ENCODE data around the gene PI4KB.
A peak's percentile ranks its signal among the peaks of the same experiment; 100 is the strongest.
"Not testable (repeated sequence)": the region's sequence is repeated elsewhere in the genome, so short reads cannot be mapped to it uniquely, and the experiment has no call there.

The PI4KB gene

DNA sequence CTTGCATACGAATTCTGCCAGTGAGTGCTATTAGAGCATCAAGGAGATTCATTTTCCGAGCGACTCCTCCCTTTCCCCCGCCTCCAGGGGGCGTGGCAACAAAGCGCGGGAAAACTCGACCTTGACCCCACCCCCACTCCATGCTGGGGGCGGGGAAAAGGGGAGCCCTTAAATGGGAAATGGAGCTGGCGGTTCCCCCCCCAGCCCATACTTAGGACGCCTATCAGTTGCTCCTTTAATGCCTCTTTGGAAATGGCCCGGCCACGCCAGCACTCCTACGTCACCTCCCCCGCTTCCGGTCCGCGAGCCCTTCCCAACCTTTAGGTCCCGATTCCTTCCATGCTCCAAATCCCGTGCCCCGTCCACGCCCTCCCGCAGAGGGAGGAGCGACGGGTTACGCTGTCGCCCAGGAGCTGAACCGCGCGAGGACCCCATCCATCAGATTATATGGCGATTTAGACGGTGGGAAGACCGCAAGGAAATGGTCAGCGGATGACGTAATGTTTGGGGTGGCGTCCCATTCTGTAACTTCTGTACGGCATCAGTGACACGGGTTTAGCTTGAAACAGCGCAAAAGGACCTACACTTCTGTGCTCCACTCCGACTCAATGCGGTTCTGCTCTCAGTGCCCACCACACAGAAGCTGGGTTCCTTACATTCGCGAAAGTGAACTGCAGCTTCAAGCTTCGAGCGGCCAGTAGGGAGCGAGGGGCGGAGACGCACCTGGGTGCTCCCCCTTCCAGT is 45.8 kb downstream of the PI4KB start:
- DNase-seq (ENCODE audit: low read depth), result peak; percentile 94

GRCh38 chr1:151277249-151277648 is 50.0 kb downstream of the PI4KB start:
- DNase-seq (ENCODE audit: low read depth), result no peak

- not testable (repeated sequence) for DNase-seq (ENCODE audit: low read depth)
These were observed 51.9 kb downstream of the PI4KB start for GRCh38 chr1:151275341-151275740.

- DNase-seq (ENCODE audit: low read depth), result no peak
These were observed 53.2 kb downstream of the PI4KB start for GRCh38 chr1:151273924-151274466.

DNA sequence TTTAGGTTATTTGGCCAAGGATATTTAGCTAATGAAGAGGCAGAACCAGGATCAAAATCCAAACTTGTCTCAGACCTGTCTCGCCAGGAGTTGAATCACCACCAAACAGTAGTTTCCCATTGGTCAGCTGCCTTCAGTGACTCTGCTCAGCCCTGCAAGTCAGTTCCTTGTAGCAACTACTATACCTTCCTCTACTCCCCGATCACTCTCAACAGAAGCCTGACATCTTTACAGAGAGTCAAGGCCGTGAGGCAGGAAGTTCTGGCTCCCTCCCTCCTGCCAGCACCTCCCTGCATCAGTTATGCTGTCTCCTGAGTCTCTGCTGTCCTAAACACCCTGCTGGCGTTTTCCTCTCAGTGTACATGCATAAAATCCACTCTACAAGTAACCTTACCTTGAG is 59.5 kb downstream of the PI4KB start:
- no peak for DNase-seq (ENCODE audit: low read depth)

DNA sequence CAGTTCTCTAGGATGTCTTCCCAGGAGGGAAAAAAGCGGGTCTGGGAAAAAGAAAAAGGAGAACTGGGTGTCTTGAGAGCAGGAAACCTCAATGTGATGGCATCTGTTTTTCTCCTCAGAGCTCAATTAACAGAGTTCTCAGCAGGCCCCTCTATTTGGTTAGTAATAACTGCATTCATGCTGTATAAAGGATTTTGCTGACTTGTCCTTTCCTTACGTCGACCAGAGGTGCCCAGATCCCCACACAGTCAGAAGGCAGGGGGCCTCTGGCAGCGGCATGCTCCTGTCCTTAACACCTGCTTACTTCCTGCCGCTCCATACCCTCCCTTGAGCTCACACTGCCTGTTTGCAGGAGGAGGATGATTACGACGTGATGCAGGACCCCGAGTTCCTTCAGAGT is 60.4 kb downstream of the PI4KB start:
- no peak for DNase-seq (ENCODE audit: low read depth)

DNA sequence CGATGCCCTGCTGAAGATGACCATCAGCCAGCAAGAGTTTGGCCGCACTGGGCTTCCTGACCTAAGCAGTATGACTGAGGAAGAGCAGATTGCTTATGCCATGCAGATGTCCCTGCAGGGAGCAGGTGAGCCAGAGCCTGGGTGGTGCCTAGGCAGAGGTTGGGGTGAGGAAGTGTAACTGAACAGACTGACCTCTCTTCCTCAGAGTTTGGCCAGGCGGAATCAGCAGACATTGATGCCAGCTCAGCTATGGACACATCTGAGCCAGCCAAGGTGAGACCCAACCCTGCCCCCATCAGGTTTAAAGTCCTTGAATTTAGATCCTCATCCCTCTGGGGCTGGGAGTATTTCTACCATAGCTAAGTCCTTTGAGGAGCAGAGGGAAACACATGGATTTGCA is 60.9 kb downstream of the PI4KB start:
- DNase-seq (ENCODE audit: low read depth), result no peak

- DNase-seq (ENCODE audit: low read depth), result no peak
These were observed 61.6 kb downstream of the PI4KB start for GRCh38 chr1:151265446-151266236.

- no peak for DNase-seq (ENCODE audit: low read depth)
These were observed 67.9 kb downstream of the PI4KB start for GRCh38 chr1:151259351-151259750.

- DNase-seq (ENCODE audit: low read depth), result no peak
These were observed 71.8 kb downstream of the PI4KB start for GRCh38 chr1:151255381-151255780.

DNA sequence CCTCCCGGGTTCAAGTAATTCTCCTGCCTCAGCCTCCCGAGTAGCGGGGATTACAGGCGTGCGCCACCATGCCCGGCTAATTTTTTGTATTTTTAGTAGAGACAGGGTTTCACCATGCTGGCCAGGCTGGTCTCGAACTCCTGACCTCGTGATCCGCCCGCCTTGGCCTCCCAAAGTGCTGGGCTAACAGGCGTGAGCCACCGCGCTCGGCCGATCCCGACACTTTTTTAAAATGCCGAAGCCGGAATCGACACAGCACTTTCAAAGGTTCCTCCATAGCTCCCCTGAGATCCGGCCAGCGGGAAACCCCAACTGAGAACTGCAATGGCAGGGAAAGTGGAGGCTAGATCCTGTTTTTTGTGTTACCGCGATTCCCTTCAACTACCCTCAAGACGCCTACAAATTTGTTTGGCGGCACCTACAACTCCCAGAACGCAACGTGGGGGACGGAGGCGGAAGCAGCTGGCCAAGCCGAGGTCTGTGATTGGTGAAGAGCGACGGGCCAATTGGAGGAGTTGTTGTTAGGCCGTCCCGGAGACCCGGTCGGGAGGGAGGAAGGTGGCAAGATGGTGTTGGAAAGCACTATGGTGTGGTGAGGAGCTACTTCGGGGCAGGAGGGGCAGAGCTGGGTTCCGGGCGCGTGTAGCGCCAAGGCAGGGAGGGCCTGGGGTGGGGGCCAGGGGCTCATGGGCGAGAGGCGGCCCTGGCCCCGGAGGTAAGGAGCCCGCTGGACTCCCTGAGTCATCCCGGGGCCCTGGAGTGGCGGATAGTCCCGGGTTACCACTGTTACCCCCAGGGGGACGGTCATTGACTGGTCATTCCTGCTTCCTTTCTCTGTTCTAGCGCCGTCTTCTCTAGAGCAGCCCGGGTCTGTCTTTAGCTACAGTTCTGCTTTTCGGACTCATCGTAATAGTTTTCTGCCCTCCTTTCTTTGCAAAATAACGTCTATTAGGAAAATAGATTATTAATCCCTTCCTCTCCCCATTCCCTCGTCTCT is 72.7 kb downstream of the PI4KB start, which contains the start of gene PSMD4:
Gene PSMD4 (plus strand): TSS at position 518 of the 997 bp plus-strand sequence. CDS start 49 bp downstream, at position 567.
- DNase-seq (ENCODE audit: low read depth), result peak; percentile 91

DNA sequence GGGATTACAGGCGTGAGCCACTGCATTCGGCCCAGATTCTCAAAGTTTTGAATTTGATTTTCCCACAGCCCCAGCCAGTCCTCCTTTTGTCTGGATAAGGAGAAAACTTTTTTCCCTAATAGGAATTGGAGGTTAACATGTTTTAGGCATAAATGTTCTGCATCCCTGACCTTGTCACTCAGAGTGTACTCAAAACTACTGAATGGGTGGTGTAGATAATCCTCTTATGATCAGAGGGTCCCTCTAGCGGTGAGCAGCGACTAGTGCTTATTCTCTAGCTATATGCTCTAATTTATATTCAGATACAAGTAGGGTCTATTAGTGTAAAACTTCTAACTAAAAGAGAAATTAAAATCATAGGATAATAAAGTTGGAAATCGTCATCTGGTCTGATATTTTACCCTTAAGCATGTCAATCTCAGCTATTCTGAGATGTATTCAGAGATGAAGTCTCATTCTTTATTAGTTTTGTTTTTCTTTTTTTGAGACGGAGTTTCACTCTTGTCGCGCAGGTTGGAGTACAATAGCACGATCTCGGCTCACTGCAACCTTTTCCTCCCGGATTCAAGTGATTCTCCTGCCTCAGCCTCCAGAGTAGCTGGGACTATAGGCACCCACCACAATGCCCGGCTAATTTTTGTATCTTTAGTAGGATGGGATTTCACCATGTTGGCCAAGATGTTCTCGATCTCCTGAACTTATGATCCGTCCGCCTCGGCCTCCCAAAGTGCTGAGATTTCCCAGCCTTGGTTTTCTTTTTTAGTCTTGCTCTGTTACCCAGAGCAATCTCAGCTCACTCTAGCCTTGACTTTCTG is 75.4 kb downstream of the PI4KB start:
- DNase-seq (ENCODE audit: low read depth), result peak; percentile 45

GRCh38 chr1:151246786-151247185 is 80.4 kb downstream of the PI4KB start:
- DNase-seq (ENCODE audit: low read depth), result no peak

DNA sequence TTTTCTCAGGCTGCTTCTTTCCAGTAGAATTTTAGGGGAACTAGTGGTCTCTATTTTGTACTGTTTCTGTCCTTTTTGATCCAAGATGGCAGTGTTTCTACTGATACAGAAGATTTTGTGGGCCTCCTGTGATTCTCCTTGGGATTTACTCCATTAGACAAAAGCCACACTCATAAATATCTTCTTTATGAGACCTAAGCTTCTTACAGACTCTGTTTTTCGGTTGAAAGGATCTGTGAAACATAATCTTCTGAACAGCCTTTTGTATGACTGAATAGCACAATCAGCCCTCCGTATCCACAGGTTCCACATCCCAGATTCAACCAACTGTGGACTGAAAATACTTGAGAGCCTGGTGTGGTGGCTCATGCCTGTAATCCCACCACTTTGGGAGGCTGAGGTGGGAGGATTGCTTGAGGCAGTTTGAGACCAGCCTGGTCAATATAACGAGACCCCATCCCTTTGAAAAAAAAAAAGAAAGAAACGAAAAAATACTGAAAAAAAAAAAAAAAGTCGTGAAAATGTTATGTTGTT is 83.5 kb downstream of the PI4KB start:
- no peak for DNase-seq (ENCODE audit: low read depth)

GRCh38 chr1:151242442-151242841 is 84.8 kb downstream of the PI4KB start:
- DNase-seq (ENCODE audit: low read depth), result no peak
